HG03159 (cell line): Measurements from ENCODE around the gene SENP6.
"Not testable (repeated sequence)": the region's sequence is repeated elsewhere in the genome, so short reads cannot be mapped to it uniquely, and the experiment has no call there.

Experiments
- ATAC-seq: cut with Tn5 transposase; IDR thresholded peaks from one replicate; pipeline ENCODE4 v1.9.1; 2021; ENCODE audit warnings: mild to moderate bottlenecking, moderate library complexity; ENCODE audit not compliant: unreplicated experiment

Gene SENP6

GRCh38 chr6:75605635-75606034 lies 4.0 kb downstream of the SENP6 start:
- no peak for ATAC-seq

DNA sequence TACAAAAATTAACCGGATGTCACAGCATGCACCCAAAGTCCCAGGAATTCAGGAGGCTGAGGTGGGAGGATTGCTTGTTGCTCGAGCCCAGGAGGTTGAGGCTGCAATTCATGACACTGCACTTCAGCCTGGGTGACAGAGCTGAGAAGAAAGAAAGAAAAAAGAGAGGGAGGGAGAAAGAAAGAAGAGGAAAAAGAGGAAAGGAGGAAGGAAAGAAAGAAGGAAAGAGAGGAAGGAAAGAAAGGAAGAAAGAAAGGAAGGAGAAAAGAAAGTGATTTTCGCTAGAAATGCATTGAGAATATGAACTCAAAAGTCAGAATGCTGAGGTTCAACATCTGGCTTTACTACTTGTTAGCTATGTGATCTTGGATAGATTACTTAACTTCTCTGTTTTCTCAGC lies 6.6 kb downstream of the SENP6 start:
- ATAC-seq, result no peak

DNA sequence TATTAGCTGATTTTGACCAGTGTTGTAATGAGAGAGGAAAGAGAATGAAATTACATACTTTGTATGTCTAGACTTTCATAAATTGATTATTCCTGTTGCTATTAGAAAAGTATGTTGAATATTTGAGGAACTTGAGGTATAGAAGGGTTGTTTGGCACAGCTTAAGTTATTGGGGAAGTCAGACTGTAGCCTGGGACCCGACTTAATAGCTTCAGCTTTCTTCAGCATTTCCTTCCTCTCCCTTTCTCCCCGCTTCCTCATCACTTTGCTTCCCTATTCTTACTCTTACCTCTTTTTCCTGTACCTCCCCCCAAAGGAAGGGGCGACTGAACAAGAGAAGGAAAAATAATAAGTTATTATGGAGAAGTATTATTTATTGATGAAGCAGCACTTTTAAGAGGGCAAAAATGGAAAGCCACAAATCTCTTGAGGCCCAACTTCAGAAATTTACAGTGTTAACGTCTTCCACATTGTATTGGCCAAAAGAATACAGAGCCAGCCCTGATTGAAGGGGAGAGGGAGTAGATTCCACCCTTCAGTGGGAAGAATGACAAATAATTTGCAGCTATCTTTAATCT lies 7.4 kb downstream of the SENP6 start:
- ATAC-seq, result no peak

- ATAC-seq, result no peak
These were observed 8.2 kb downstream of the SENP6 start for GRCh38 chr6:75609639-75610590.

GRCh38 chr6:75611011-75611701 lies 9.5 kb downstream of the SENP6 start:
- no peak for ATAC-seq

DNA sequence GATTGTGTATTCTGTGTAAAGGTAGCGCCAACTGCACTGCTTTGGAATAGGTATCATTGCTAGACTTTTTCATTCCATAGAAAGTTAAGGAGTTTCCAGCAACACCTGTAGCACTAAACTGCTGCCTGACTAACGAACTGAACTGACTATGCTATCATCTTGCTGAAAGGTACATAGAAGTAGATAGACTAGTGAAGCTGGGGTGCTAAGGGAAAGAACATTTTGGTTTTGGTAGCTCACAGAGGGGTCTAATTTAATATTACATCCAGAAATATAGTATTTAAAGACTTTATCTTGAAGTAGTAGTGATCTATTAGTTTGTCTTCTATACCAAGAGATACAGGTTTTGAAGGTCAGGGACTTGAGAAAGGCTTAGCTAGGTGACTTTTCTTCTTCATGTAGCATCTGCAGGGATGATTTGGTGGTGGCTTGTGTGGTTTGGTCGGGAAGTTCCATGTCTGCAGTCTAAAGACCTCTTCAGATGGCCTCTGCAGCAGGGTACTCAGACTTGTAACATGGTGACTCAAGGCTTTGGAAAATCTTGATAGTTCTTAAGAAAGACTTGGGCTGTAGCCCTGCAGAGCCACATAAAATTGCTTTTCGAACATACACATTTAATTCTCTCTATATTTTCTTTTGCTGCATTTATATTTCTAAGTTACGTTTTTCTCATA lies 10.2 kb downstream of the SENP6 start:
- no peak for ATAC-seq

DNA sequence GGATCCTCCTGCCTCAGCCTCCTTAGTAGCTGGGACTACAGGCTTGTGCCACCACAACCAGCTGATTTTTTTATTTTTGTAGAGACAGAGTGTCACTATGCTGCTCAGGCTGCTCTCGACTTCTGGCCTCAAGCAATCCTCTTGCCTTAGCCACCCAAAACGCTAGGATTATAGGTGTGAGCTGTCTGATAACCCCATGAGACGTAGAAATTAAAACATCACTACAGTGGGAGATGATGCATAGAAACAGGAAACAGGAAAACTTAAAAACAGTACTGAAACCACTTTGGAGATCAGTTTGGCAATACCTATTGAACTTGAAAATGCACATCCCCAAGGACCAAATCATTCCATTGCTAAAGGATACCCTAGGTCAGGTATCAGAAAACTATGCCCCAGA lies 10.8 kb downstream of the SENP6 start:
- ATAC-seq, result no peak

DNA sequence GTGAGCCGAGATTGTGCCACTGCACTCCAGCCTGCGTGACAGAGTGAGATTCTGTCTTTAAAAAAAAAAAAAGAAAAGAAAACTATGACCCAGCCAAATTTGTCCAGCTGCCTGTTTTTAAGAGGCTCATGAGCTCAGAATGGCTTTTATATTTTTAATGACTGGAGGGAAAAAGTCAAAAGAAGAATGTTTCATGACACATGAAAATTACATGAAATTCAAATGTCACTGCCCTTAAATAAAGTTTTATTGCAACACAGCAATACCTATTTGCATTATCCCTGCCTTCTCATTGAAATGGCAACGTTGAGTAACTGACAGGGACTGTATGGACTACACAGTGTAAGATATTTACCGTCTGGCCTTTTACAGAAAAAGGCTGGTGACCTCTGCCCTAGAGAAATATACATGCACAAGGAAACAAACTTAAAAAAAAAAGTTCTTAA lies 11.4 kb downstream of the SENP6 start:
- ATAC-seq, result no peak

DNA sequence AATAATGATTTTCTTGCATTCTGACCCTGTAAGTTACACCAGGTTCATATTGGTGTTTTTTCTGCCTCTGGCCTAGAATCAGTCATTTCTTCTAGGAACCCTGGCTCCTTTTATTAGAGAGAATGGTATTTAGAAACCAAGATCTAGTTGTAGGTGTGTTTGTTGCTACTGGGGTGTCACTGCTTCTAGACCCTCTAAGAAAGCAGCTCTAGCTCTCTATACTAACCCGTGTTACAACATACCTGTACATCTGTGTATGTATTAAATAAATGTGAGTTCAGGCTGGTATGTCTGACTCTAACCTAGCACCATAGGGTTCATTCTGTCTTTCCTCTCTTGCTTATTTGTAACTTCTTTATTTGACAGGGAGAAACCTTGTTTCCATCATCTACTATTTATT lies 16.8 kb downstream of the SENP6 start:
- ATAC-seq, result no peak

GRCh38 chr6:75619230-75619899 lies 17.7 kb downstream of the SENP6 start:
- no peak for ATAC-seq

DNA sequence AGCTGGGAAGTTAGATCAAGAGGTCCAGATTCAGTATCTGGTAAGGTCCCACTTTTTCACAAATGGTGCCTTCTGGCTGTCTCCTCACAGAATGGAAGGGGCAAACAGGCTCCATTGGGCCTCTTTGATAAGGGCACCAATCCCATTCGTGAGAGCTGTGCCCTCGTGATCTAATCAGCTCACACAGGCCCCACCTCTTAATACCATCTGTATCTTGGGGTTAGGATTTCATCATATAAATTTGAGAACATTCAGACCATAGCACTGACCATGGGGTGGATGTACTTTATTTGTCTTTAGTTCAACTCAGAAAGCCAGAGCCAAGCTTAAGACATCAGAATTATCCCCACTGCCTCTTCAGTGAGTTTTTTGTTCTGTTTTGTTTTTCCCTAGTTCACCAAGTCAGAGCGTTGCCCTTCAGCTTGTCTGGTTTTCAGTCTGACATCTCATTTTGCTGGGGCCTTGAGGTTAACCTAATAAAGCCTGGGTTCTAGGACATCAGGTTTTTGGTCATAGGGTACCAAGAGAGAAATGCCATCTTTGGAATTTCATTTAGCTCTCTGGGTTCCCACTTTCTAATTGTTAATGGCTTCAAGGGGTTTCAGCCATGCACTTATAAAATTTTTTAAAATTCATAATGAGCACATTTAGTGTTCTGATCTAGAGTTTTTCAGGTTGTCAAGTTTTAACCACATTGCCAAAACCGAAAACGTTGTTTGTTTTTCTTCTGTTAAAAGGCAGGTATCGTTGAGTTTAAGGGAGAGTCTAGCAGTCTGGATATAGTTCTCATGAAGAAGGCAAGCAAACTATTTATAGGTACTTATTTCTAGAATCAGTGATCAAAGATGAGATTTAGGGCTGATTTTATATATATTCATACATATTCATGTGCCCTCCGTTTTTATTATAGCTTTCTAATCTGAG lies 19.0 kb downstream of the SENP6 start:
- no peak for ATAC-seq

DNA sequence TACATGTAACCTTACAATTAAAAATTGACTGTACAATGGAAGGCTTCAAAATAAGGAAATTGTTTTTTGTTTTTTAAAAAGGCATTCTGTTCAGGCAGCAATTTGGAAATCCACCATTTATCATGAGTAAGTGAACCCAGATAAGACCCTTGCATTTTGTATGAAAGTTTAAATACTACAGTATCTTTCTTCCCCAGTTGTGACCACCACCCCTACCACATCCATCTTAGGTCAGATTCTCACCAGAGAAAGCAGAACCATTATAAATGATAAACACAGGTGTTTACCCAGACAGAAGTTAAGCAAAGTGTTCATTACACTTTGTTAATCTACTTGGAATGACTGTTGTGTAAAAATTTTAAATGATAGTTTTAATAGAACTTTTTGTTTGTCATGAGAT lies 20.2 kb downstream of the SENP6 start:
- no peak for ATAC-seq

DNA sequence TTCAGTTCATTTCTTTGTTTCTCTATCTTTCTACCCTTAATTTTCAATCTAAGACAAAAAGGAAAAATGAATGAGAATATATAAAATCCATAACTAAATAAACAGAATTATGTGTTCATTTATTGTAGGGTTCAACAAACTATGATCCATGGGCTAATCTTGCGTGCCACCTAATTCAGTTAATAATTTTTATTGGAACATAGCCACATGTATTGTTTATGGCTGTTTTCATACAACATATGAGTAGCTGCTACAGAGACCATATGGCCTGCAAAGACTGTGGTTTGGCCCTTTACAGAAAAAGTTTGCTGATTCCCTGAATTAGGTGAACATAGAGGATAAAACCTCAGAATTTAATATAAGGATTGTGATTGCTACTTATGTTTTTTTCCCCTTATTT lies 21.8 kb downstream of the SENP6 start:
- no peak for ATAC-seq

GRCh38 chr6:75624335-75624734 lies 22.7 kb downstream of the SENP6 start:
- ATAC-seq, result no peak

GRCh38 chr6:75624988-75625387 lies 23.3 kb downstream of the SENP6 start:
- no peak for ATAC-seq

DNA sequence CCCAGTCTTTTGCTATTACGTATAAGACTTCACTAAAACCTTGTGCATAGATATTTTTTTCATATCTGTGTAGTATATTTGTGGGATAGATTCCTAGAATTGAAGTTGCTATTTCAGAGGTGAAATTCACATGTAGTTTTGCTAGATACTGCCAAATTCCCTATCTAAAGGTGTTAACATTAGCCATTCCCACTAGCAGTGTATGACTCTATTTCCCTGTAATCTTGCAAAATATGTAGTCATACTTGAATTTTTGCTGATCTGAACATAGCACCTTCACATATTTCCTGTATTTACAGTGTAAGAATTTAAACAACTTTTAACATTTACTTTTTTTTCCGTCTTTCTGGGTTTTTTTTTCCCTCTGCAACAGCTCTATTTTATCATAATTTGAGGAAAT lies 24.9 kb downstream of the SENP6 start:
- no peak for ATAC-seq

- ATAC-seq, result not testable (repeated sequence)
These were observed 26.0 kb downstream of the SENP6 start for GRCh38 chr6:75627708-75628107.

DNA sequence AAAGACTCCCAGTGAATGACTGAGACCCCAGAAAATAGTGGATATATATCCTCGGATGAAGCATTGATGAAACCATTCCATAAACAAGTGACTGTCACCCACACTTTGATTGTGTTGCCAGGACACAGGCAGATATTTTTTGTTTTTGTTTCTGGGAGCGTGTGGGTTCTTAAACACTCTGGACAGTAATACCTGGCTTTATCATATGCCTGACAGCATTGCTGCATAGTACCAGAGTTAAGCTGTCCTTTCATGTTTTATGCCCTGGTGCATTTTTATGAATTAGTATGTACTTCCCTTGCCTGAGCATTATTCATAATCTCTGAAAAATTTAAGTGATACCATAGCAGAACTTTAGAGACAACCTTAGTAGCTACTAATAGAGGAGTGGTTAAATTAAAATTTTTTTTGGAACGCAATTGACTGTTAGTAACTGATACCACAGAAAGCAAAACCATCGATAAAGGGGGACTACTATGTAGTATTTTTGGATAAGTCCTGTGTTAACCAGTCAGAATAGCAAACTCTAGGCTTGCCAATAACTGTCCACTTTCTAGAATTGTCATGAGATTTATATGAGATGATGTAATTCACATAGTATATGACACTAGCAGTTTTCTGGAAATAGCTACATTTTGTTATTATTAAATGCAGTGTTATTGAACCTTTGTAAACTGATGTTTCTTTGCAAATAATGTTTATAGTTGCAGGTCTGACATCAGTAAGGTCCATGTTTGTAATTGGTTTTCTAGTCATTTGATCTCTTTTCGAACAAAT lies 30.4 kb downstream of the SENP6 start:
- ATAC-seq, result no peak

DNA sequence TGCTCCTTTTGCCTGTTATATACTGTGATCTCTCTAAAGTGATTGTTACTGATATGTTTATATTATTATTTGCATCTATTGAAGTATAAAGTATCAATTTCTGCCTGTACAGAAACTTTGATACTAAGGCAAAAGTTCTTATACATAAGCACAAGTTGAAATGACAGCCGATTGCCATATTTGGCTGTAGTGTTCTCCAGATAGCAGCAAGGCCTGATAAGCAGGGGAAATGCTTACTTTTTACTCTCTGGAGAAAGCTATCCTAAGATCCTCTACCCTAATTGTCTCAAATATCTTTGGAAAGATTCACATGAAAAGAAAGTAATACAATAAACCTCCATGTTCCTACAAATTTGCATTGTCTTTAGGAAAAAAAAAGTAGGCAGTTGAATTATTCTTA lies 31.4 kb downstream of the SENP6 start:
- ATAC-seq, result no peak
